ENCODE measurements around the gene IKBKG. TPM values are rescaled to one million over a fixed set of nuclear protein-coding genes. Genes with fewer than 3 reads are reported as not detected.

The IKBKG gene
- total and polyA plus RNA-seq, 2 of the 13 experiments (the other 11 are each of a cell fraction or from before 2014, with no cell fraction given): 30.6 to 44.3 TPM

- TF ChIP-seq, protein P1, sequence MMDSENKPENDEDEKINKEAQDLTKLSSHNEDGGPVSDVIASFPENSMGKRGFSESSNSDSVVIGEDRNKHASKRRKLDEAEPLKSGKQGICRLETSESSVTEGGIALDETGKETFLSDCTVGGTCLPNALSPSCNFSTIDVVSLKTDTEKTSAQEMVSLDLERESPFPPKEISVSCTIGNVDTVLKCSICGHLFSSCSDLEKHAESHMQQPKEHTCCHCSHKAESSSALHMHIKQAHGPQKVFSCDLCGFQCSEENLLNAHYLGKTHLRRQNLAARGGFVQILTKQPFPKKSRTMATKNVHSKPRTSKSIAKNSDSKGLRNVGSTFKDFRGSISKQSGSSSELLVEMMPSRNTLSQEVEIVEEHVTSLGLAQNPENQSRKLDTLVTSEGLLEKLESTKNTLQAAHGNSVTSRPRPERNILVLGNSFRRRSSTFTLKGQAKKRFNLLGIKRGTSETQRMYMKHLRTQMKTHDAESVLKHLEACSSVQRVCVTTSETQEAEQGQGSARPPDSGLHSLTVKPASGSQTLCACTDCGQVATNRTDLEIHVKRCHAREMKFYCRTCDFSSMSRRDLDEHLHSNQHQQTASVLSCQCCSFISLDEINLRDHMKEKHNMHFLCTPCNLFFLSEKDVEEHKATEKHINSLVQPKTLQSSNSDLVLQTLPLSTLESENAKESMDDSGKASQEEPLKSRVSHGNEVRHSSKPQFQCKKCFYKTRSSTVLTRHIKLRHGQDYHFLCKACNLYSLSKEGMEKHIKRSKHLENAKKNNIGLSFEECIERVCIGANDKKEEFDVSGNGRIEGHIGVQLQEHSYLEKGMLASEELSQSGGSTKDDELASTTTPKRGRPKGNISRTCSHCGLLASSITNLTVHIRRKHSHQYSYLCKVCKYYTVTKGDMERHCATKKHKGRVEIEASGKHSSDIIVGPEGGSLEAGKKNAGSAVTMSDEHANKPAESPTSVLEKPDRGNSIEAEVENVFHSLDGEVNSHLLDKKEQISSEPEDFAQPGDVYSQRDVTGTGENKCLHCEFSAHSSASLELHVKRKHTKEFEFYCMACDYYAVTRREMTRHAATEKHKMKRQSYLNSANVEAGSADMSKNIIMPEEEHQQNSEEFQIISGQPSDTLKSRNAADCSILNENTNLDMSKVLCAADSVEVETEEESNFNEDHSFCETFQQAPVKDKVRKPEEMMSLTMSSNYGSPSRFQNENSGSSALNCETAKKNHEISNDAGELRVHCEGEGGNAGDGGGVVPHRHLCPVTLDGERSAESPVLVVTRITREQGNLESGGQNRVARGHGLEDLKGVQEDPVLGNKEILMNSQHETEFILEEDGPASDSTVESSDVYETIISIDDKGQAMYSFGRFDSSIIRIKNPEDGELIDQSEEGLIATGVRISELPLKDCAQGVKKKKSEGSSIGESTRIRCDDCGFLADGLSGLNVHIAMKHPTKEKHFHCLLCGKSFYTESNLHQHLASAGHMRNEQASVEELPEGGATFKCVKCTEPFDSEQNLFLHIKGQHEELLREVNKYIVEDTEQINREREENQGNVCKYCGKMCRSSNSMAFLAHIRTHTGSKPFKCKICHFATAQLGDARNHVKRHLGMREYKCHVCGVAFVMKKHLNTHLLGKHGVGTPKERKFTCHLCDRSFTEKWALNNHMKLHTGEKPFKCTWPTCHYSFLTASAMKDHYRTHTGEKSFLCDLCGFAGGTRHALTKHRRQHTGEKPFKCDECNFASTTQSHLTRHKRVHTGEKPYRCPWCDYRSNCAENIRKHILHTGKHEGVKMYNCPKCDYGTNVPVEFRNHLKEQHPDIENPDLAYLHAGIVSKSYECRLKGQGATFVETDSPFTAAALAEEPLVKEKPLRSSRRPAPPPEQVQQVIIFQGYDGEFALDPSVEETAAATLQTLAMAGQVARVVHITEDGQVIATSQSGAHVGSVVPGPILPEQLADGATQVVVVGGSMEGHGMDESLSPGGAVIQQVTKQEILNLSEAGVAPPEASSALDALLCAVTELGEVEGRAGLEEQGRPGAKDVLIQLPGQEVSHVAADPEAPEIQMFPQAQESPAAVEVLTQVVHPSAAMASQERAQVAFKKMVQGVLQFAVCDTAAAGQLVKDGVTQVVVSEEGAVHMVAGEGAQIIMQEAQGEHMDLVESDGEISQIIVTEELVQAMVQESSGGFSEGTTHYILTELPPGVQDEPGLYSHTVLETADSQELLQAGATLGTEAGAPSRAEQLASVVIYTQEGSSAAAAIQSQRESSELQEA (CRISPR knock-in tag; IDR thresholded peaks at IDR 0.05; ENCODE audit: not compliant biosample characterization): peak; percentile 36
- TF ChIP-seq USF2 (IDR thresholded peaks at IDR 0.05; ENCODE audit: low read depth, low read length) (no peak), USF2 (CRISPR knock-in tag; IDR thresholded peaks at IDR 0.05; ENCODE audit: borderline replicate concordance) (no peak), REL (CRISPR knock-in tag; conservative IDR thresholded peaks at IDR 0.05) (0 out of 2 replicates have a peak, but pooled peaks have one; percentile 36), ASH2L (IDR thresholded peaks at IDR 0.05; ENCODE audit: insufficient read length, low read depth, low read length) (peak; percentile 72), CREB1 (IDR thresholded peaks at IDR 0.05) (0 out of 2 replicates have a peak, but pooled peaks have one; percentile 29), CREB1 (CRISPR knock-in tag; IDR thresholded peaks at IDR 0.05) (no peak), MXI1 (IDR thresholded peaks at IDR 0.05; ENCODE audit: borderline replicate concordance, low read depth, low read length) (no peak; the same call in 2 of the 3 replicates), POLR2AphosphoS2 (IDR thresholded peaks at IDR 0.05; ENCODE audit: low read depth, low read length) (0 out of 2 replicates have a peak, but pooled peaks have one; percentile 34)
- TF ChIP-seq, protein P2, sequence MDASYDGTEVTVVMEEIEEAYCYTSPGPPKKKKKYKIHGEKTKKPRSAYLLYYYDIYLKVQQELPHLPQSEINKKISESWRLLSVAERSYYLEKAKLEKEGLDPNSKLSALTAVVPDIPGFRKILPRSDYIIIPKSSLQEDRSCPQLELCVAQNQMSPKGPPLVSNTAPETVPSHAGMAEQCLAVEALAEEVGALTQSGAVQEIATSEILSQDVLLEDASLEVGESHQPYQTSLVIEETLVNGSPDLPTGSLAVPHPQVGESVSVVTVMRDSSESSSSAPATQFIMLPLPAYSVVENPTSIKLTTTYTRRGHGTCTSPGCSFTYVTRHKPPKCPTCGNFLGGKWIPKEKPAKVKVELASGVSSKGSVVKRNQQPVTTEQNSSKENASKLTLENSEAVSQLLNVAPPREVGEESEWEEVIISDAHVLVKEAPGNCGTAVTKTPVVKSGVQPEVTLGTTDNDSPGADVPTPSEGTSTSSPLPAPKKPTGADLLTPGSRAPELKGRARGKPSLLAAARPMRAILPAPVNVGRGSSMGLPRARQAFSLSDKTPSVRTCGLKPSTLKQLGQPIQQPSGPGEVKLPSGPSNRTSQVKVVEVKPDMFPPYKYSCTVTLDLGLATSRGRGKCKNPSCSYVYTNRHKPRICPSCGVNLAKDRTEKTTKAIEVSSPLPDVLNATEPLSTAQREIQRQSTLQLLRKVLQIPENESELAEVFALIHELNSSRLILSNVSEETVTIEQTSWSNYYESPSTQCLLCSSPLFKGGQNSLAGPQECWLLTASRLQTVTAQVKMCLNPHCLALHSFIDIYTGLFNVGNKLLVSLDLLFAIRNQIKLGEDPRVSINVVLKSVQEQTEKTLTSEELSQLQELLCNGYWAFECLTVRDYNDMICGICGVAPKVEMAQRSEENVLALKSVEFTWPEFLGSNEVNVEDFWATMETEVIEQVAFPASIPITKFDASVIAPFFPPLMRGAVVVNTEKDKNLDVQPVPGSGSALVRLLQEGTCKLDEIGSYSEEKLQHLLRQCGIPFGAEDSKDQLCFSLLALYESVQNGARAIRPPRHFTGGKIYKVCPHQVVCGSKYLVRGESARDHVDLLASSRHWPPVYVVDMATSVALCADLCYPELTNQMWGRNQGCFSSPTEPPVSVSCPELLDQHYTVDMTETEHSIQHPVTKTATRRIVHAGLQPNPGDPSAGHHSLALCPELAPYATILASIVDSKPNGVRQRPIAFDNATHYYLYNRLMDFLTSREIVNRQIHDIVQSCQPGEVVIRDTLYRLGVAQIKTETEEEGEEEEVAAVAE (CRISPR knock-in tag; IDR thresholded peaks at IDR 0.05; ENCODE audit: borderline replicate concordance): 0 out of 2 replicates have a peak, but pooled peaks have one; percentile 44
- TF ChIP-seq, protein P3, sequence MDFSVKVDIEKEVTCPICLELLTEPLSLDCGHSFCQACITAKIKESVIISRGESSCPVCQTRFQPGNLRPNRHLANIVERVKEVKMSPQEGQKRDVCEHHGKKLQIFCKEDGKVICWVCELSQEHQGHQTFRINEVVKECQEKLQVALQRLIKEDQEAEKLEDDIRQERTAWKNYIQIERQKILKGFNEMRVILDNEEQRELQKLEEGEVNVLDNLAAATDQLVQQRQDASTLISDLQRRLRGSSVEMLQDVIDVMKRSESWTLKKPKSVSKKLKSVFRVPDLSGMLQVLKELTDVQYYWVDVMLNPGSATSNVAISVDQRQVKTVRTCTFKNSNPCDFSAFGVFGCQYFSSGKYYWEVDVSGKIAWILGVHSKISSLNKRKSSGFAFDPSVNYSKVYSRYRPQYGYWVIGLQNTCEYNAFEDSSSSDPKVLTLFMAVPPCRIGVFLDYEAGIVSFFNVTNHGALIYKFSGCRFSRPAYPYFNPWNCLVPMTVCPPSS (IDR thresholded peaks at IDR 0.05): no peak
Observed at GRCh38 chrX:154547245-154548027, at the start of gene IKBKG (continued).
